GM23338 (cell line): ENCODE data around the gene SUCLG1. TPM values are rescaled to one million over a fixed set of nuclear protein-coding genes. Genes with fewer than 3 reads are reported as not detected.

Experiments
- ATAC-seq: fragments of 200-7000 bp; cut with Tn5 transposase; 3 replicates; pipeline ENCODE4 v1.9.1; 2020
- DNase-seq: peaks from one replicate; pipeline ENCODE4 v3.0.0-alpha.2; 2015; ENCODE audit warnings: low spot score
- H2AFZ ChIP-seq: fragments of 200-600 bp; sonication (generic); 2 replicates; pipeline ENCODE4 v1.8.0; 2016; ENCODE audit warnings: antibody characterized with exemption, mild to moderate bottlenecking, moderate library complexity
- H3F3A ChIP-seq: fragments of 200-600 bp; sonication (generic); replicated peaks from 2 replicates; pipeline ENCODE4 v1.8.0; 2017; ENCODE audit warnings: antibody characterized with exemption, mixed run types, low read depth
- H3K27ac ChIP-seq: fragments of 200-600 bp; sonication (generic); 2 replicates; pipeline ENCODE4 v1.6.1; 2016; ENCODE audit warnings: low read depth
- H3K27me3 ChIP-seq: fragments of 200-600 bp; sonication (generic); 2 replicates; pipeline ENCODE4 v1.8.0; 2016; ENCODE audit warnings: mild to moderate bottlenecking, mixed run types, moderate library complexity; ENCODE audit not compliant: insufficient read depth
- H3K36me3 ChIP-seq: fragments of 200-600 bp; sonication (generic); 2 replicates; pipeline ENCODE4 v1.8.0; 2016; ENCODE audit warnings: mild to moderate bottlenecking; ENCODE audit not compliant: insufficient read depth
- H3K4me1 ChIP-seq: fragments of 200-600 bp; sonication (generic); 2 replicates; pipeline ENCODE4 v1.8.0; 2016; ENCODE audit warnings: mild to moderate bottlenecking, moderate library complexity; ENCODE audit not compliant: insufficient read depth
- H3K4me2 ChIP-seq: fragments of 200-600 bp; sonication (generic); 2 replicates; pipeline ENCODE4 v1.7.1; 2017; ENCODE audit warnings: mixed run types
- H3K4me3 ChIP-seq: fragments of 200-600 bp; sonication (generic); 2 replicates; pipeline ENCODE4 v1.6.1; 2016; ENCODE audit warnings: mixed run types
- H3K79me2 ChIP-seq: fragments of 200-600 bp; sonication (generic); replicated peaks from 2 replicates; pipeline ENCODE4 v1.8.0; 2017; ENCODE audit warnings: mild to moderate bottlenecking; ENCODE audit not compliant: insufficient read depth
- H3K9me2 ChIP-seq: fragments of 200-600 bp; sonication (generic); 2 replicates; pipeline ENCODE4 v1.8.0; 2017; ENCODE audit not compliant: insufficient read depth
- H4K20me1 ChIP-seq: fragments of 200-600 bp; sonication (generic); replicated peaks from 2 replicates; pipeline ENCODE4 v1.8.0; 2017; ENCODE audit warnings: mild to moderate bottlenecking; ENCODE audit not compliant: insufficient read depth
- H3K27ac Mint-ChIP-seq: 2 replicates; pipeline ENCODE4 v1.8.0; 2020; ENCODE audit warnings: inconsistent platforms, mild to moderate bottlenecking, moderate library complexity, mixed read lengths
- H3K27me3 Mint-ChIP-seq: 3 replicates; pipeline ENCODE4 v1.8.0; 2022; ENCODE audit warnings: low read depth, mild to moderate bottlenecking, moderate library complexity, mixed read lengths, inconsistent platforms; ENCODE audit not compliant: insufficient read depth, poor library complexity
- H3K36me3 Mint-ChIP-seq: 3 replicates; pipeline ENCODE4 v1.8.0; 2021; ENCODE audit warnings: low read depth, mild to moderate bottlenecking, inconsistent platforms, moderate library complexity, mixed read lengths
- H3K4me1 Mint-ChIP-seq: 3 replicates; pipeline ENCODE4 v1.8.0; 2020; ENCODE audit warnings: mild to moderate bottlenecking, inconsistent platforms, mixed read lengths
- H3K4me3 Mint-ChIP-seq: 3 replicates; pipeline ENCODE4 v1.8.0; 2021; ENCODE audit warnings: moderate library complexity, mild to moderate bottlenecking, inconsistent platforms, mixed read lengths
- H3K9me3 Mint-ChIP-seq: 3 replicates; pipeline ENCODE4 v1.8.0; 2020; ENCODE audit warnings: moderate library complexity, mild to moderate bottlenecking, inconsistent platforms, mixed read lengths
- CREB1 ChIP-seq: fragments of 250-450 bp; sonication (Bioruptor Pico); IDR thresholded peaks from 2 replicates; pipeline ENCODE4 v1.5.0; 2020; ENCODE audit warnings: low read depth, mild to moderate bottlenecking, moderate library complexity
- CTCF ChIP-seq, 2 experiments: fragments of 200-600 bp in 1 of 2; sonication (generic) in 1 of 2; conservative IDR thresholded peaks; 2 replicates each; pipeline versions ENCODE4 v1.5.1 to v1.6.1; 2016 to 2017; ENCODE audit warnings: antibody characterized with exemption in 2 of 2, low read depth in 2 of 2, mild to moderate bottlenecking in 2 of 2, moderate library complexity in 1 of 2
- EZH2 ChIP-seq: fragments of 200-600 bp; sonication (generic); IDR thresholded peaks from one replicate; pipeline ENCODE4 v1.8.0; 2017; ENCODE audit warnings: antibody characterized with exemption, mild to moderate bottlenecking, low read depth; ENCODE audit not compliant: unreplicated experiment
- EZH2phosphoT487 ChIP-seq: fragments of 200-600 bp; sonication (generic); IDR thresholded peaks from one replicate; pipeline ENCODE4 v1.8.1; 2018; ENCODE audit warnings: antibody characterized with exemption; ENCODE audit not compliant: unreplicated experiment
- JUNB ChIP-seq: IDR thresholded peaks from one replicate; pipeline ENCODE4 v1.6.1; 2016; ENCODE audit warnings: antibody characterized with exemption; ENCODE audit not compliant: unreplicated experiment
- NANOG ChIP-seq: IDR thresholded peaks from 2 replicates; pipeline ENCODE4 v1.6.1; 2016; ENCODE audit warnings: antibody characterized with exemption, borderline replicate concordance
- POLR2AphosphoS5 ChIP-seq: IDR thresholded peaks from 2 replicates; pipeline ENCODE4 v1.6.1; 2016; ENCODE audit warnings: antibody characterized with exemption, low read depth
- REST ChIP-seq: IDR thresholded peaks from one replicate; pipeline ENCODE4 v1.6.1; 2018; ENCODE audit warnings: antibody characterized with exemption; ENCODE audit not compliant: unreplicated experiment
- STAT1 ChIP-seq: IDR thresholded peaks from one replicate; pipeline ENCODE4 v1.6.1; 2016; ENCODE audit warnings: antibody characterized with exemption; ENCODE audit not compliant: unreplicated experiment
- ZNF114 ChIP-seq: fragments of 250-450 bp; sonication (Bioruptor Pico); IDR thresholded peaks from 2 replicates; pipeline ENCODE4 v1.5.0; 2020; ENCODE audit warnings: mild to moderate bottlenecking, moderate library complexity
- ZNF331 ChIP-seq: fragments of 250-450 bp; sonication (Bioruptor Pico); IDR thresholded peaks from 2 replicates; pipeline ENCODE4 v1.5.0; 2020; ENCODE audit warnings: low read depth, mild to moderate bottlenecking, moderate library complexity
- ZNF462 ChIP-seq: fragments of 250-450 bp; sonication (Bioruptor Pico); IDR thresholded peaks from 2 replicates; pipeline ENCODE4 v1.5.0; 2020; ENCODE audit warnings: mild to moderate bottlenecking, moderate library complexity
- polyA plus RNA-seq: library from polyadenylated mRNA; unstranded; fragments of >200 nt; fragmentation: Nextera tagmentation; extraction: Ambion mirVana; gene quantifications from 2 replicates; pipeline ENCODE4 v1.2.1, GENCODE V29; 2016
- total RNA-seq: library from RNA; depleted of rRNA; stranded (reverse); fragments of >200 nt; shearing (Covaris generic); gene quantifications from 2 replicates; pipeline ENCODE4 v1.2.3, GENCODE V29; 2014

The SUCLG1 gene
- total and polyA plus RNA-seq, 2 experiments from 2014 or later = 24.3 to 36.0 TPM

DNA sequence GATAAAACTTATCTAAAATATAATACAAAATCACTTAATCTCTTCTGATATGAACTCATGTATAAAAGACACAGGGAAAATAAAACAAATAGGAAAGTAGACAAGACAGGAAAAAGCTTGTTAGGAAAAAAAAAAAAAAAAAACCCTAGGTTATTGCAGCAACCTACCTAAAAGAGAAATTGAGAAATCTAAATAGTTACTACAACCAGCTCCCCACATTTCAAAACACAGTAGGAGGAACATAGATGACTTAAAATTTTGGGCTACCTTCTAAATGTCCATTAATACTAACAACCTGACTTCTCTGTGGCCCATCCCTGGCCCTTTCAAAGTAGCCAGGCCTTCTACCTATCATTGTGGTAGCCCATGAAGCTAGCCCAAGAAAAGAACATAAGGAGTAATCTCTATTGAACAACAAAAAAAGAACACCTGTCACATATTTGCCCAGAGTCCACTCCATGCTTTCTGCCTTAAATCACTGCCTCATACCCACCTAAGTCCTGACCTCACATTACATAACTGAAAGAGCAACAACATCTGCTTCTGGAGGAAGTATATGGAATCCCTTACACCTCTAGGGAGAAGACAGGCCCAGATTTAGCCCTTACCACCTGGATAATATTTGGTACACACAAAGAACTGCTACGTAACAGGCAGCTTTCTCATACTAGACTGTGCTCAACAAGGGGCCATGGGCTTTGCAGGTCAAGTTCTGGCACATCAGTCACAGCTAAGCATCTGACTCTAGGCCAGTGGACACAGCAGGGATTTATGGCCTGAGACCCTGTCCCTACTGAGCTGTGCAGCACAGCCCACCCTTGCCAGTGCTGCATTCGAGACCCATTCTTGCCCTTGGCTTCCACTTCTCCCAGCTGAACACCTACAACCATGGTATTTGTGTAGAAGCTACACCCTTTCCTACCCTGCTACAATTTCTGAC lies 8.5 kb downstream of the SUCLG1 start (continued):
- no peak for TF ChIP-seq REST
- TF ChIP-seq NANOG = no peak
- no peak for TF ChIP-seq ZNF114
- no peak for TF ChIP-seq EZH2phosphoT487
- no peak for TF ChIP-seq POLR2AphosphoS5
- no peak for TF ChIP-seq EZH2

DNA sequence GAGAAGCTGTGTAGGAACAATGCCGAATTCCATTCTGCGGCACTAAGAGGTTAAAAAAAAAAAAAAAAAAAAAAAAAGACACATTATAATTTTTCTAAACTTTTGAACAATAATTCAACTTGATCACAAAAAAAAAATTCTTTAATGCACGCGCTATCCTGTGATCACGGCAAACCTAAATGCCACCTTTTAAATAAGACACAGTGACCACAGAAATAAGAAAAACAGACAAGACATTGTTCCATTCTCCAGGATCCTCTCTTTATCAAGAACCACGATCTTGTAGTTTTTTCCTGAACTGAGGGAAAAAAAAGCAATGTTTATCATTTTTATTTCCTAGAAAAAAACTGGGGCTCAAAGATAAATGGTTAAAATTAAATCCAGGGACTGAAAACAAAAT lies 9.4 kb downstream of the SUCLG1 start:
- Histone ChIP-seq H3K4me2 (no peak overlapping the region), H4K20me1 (no peaks in the 10 kb centered on the region; the same call in 1 of the 2 replicates), H3K4me1 (no peaks in the 10 kb centered on the region), H3K27me3 (no peaks in the 10 kb centered on the region), H3F3A (no peaks in the 10 kb centered on the region), H3K27ac (no peak overlapping the region), H3K79me2 (peaks cover 35% of the 10 kb centered on the region), H2AFZ (no peak overlapping the region), H3K9me2 (no peaks in the 10 kb centered on the region; the same call in 1 of the 2 replicates), H3K36me3 (no peaks in the 10 kb centered on the region), H3K4me3 (no peak overlapping the region)
- H3K36me3 Mint-ChIP-seq = peaks cover 15% of the 10 kb centered on the region
- no peak for ATAC-seq
- no peak overlapping the region for H3K27ac Mint-ChIP-seq
- no peaks in the 10 kb centered on the region for H3K4me1 Mint-ChIP-seq
- no peak overlapping the region for H3K4me3 Mint-ChIP-seq
- H3K9me3 Mint-ChIP-seq = no peaks in the 10 kb centered on the region; the same call in 2 of the 3 replicates
- peaks cover 1% of the 10 kb centered on the region for H3K27me3 Mint-ChIP-seq
- DNase-seq = no peak
- TF ChIP-seq ZNF331 (CRISPR knock-in tag) (no peak), STAT1 (no peak), ZNF114 (no peak), JUNB (no peak), ZNF462 (CRISPR knock-in tag) (no peak), CTCF (conservative IDR thresholded peaks at IDR 0.05; ENCODE audit: low read depth in 2 of 2) (no peak), NANOG (no peak), CREB1 (CRISPR knock-in tag) (no peak)
